ENCODE results near the gene SBF2.

SBF2 gene

DNA sequence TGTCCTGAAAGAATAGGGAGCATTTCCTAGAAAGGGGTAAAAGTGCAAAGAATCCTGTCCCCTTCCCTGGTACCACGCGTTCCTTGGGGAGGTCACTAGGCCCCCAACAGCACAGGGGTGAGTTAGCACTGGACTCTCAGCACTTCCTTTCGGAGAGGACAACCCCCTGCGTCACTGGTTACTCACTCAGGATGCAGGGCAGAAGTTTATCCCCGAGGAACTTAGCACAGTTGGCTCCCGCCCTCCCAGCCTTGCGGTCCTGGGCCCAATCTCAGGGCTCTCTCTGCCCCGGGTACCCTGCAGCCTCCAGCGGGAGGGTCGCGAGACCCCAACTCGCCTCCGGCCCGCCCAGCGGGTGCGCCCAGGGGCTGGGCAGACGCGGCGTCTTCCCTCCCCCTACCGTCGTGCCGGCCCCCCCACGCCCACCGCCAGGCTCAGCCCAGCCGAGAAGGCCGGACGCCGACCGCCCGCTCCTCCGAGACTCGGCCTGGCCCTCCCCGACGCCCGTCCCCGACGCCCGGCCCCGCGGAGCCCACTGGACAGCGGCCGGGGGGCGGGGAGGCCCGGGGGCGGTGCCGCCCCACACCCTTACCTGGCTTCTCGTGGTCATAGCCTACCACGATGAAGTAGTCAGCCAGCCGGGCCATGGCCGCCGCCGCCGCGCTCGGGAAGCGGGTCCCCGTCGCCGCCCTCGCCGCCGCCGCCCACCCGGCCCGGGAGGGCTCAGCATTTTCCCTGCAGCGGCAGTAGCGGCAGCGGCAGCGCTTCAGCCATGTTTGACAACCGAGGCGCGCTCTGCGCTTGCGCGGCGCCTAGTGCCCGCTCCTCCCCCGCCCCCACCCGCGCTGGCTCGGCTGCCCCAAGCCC lies at the start of gene SBF2:
Gene SBF2 (minus strand): TSS at position 797 of the 867 bp plus-strand sequence. CDS start 150 bp downstream, at position 647.
- DNase-seq: peak; percentile 91

- DNase-seq: no peak
These were observed 44.3 kb upstream of the SBF2 start for GRCh38 chr11:10338287-10338686.

DNA sequence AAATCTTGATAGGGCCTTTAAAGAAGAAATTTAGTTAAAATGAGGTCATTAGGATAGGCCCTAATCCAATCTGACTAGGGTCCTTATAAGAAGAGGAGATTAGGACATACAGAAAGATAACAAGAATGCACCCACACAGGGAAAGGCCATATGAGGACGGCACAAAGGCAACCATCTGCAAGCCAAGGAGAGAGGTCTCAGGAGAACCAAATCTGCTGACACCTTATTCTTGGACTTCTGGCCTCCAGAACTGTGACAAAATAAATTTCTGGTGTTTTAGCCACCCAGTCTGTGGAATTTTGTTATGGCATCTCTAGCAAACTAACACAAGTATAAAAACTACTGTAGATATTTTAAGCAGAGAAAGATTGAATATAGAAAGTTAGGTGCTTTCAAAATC lies 39.5 kb upstream of the SBF2 start:
- no peak for DNase-seq

DNA sequence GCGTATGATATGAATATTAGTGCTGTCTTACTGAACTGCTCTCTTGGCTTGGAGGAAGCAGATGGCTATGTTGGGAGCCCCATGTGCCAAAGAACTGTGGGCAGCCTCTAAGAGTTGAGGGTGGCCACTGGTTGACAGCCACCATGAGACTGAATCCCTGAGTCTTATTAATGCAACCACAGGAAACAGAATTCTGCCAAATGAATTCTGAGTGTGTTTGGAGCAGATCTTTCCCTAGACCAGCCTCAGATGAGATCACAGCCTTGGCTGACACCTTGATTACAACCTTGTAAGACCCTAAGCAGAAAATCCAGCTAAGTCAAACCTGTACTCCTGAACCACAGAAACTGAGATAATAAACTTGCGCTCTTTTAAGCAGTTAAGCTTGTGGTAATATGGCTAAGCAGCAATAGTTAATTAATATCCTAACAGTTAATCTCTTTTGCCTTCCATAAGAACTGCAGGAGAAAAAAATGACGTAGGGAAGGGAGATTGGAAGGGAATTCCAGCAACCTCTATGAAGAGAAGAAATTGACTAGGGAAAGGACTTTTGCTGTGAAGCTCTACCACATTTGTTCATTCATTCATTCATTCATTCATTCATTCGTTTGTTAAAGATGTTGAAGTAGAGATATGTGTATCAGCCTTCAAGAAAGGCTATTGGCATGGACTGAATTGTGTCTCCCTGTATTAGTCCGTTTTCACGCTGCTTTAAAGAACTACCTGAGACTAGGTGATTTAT lies 37.7 kb upstream of the SBF2 start:
- peak; percentile 38 for DNase-seq

DNA sequence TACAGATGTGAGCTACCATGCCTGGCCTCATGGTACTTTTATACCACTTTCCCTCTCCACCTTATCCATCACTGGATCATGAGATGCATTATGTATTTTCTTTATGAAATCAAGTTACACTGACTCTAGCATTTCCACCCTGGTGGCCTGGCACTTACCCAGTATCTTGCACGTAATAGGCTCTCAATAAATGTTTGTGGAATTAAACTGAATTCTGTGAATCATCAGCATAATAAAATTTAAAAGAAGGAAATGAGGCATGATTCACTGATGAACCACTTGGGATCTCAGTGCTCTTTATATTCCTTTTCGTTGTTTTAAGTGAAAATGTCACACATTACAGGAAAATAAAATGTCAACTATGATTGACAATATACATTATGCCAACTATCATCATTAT lies 35.9 kb upstream of the SBF2 start:
- DNase-seq: peak; percentile 95

DNA sequence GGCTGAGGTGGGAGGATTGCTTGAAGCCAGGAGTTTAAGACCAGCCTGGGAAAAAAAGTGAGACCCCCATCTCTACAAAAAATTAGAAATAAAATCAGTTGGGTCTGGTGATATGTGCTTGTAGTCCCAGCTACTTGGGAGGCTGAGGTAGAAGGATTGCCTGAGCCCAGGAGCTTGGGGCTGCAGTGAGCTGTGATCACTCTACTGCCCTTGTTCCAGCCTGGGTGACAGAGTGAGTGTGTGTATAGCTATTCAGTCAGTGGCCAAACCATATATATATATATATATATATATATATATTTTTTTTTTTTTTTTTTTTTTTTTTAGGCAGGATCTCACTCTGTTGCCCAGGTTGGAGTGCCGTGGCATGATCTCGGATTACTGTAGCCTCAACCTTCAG lies 35.3 kb upstream of the SBF2 start:
- no peak for DNase-seq

GRCh38 chr11:10328314-10329098 lies 34.5 kb upstream of the SBF2 start:
- DNase-seq: peak; percentile 86

DNA sequence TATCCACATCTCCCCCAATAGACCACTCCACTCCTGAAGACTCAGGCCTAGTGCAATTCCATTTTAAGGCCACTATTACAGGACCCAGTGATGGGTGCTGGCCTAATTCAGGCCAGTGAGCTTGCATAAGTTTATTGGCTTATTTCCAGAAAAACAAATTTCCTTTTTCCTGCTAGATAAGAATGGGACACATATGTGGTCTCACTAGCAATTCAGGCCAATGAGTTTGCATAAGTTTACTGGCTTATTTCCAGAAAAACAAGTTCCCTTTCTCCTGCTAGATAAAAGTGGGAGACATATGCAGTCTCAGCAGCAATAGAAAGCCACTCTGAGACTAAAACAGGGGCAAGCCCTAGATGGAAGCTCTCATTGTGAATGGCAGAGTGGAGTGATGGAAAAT lies 33.2 kb upstream of the SBF2 start:
- DNase-seq: peak; percentile 59

GRCh38 chr11:10326012-10326964 lies 32.3 kb upstream of the SBF2 start:
- no peak for DNase-seq

GRCh38 chr11:10325277-10326011 lies 31.4 kb upstream of the SBF2 start:
- DNase-seq: peak; percentile 83

- no peak for DNase-seq
These were observed 30.5 kb upstream of the SBF2 start for GRCh38 chr11:10324474-10324873.

DNA sequence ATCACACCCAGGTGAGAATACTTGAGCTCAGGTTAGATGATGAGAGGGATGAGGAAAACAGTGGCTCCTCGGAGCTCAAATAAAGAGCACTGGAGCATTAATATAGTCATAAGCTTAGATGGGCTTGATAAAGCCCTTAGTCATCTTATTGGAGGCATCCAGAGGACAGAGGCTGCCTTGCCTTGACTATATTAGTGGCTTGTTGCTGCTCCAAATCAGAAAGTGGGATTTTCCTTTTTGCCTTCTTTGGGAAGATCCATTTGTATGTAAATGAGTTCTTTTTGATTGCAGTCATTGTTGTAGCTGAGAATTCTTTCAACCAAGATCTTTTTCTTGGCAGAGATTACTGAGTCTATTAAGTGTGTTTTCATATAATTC lies 29.8 kb upstream of the SBF2 start:
- peak; percentile 44 for DNase-seq

- DNase-seq: peak; percentile 94
These were observed 29.1 kb upstream of the SBF2 start for GRCh38 chr11:10322830-10323792.

- DNase-seq: no peak
These were observed 28.4 kb upstream of the SBF2 start for GRCh38 chr11:10322401-10322800.

DNA sequence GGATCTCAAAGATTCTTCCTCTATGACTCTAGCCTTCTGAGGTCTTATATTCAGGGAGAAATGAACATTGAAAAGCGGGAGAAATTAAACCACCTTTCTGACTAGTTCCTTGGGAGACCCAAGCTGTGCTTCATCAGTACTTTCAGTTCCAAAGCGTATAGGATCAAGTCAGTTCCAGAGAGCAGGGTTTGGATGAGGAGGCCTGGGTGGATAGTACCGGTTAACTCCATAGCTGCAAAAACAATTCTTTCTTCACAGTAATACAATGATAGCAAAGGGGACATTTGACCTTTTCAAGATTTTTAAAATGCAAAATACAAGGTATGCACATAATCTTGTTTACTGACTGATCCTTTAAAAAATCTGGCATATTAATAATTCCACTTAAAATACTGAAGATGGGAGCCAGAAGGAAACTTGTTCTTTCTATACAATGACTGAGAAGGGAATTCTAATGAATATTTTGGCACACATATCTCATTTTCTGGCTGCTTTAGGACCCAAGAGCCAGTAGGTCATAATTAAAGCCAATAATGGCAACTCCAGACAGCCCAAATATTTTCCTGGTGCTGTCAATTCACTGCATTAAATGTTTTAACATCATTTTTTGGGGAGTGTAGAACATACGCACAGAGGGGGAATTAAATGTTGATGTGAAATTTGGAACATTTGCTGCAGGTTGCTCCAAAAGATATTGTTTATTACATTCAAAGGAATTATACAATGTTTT lies 26.9 kb upstream of the SBF2 start:
- DNase-seq: no peak

DNA sequence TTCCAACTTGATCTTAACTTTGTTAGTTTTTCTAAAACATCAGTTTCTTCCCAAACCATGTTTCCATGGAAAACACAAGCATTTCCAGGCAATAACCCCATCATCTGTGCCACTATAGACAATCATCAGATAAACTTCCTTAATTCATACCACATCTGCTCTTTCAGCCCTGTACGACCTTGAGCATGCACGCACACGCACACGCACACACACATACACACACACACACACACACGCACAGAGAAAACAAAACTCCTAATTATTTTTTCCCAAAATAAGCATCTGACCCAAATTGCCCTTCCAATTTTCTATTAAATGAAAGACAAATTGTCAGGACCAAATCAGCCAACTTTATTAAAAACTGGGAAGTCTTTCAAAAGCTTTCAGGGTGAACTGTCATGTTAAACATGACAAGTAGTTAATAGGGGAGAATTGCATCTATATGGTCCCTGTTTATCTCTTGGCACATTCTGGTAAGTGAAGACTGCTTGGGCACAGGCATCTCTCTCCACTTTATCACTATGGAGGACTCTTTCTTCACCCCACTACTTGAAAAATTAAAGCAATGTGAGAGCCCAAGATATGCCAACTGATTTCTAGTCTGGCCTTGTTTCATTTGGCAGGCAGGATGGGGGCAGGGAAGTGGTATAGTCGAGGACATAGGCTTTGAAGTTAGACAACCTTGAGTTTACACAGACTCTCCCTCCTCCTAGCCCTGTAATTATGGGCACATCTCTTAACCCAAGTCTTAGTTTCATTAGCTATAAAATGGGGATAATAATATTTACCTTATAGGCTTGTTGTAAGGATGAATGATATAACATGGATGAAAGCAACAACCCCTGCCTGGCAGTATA lies 25.9 kb upstream of the SBF2 start:
- DNase-seq: peak; percentile 39

- DNase-seq: no peak
These were observed 24.4 kb upstream of the SBF2 start for GRCh38 chr11:10318527-10318802.

DNA sequence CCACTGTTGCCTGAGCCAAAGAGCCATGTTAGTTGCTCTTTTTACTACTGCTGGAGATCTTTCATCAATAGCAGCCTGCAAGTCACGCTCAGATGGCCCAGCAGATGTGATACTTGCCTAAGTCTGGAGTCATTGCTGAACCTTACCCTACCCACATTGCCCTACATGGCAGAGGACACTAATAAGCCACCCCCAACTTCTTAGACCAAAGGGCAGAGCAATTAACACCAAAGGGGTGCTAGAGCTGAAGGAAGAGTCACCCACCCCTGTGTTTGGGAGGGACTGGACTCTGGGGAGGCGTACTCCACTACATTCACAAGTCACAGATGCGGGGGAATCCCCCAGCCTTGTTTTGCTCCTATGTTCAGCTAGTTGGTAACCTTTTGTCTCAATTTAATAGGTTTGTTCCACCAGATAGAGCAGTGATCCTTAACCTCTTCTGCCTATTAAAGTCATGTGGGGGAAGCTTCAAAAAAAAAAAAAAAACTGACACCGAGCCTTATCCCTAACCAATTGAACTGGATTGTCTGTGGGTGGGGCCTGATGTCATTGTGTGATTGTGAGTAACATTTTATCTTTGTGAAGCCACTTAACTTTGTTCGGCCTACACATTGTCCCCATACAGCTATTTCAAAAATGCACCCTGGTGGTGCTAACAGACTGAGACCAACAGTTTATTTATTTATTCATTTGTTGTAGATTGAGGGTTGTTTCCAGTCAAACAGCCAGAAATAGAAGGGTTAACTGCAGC lies 23.9 kb upstream of the SBF2 start:
- no peak for DNase-seq

Measured in fibroblast of skin of right quadriceps (primary cell).